MM.1S (cell line): ENCODE results near the gene TTC7B.

Experiments used
- CTCF ChIP-seq: fragments of 300-600 bp; sonication (generic); IDR thresholded peaks from 2 replicates; pipeline ENCODE4 v1.5.1; 2016; ENCODE audit warnings: antibody characterized with exemption, low read length, mixed read lengths
- EZH2 ChIP-seq: fragments of 300-600 bp; sonication (generic); optimal IDR thresholded peaks from 2 replicates; pipeline ENCODE3; 2017; ENCODE audit warnings: low read depth, mild to moderate bottlenecking, antibody characterized with exemption, low read length, mixed read lengths

GRCh38 chr14:90651271-90651804, 164.9 kb downstream of the TTC7B start:
- no peak for TF ChIP-seq CTCF
- TF ChIP-seq EZH2, result no peak
